GM12875 (cell line): ENCODE results near the gene KIAA1549.

Experiments used
- H3K4me3 ChIP-seq: one replicate; pipeline ENCODE4 v1.5.1; 2011; ENCODE audit warnings: low read depth, low read length, control low read depth
- CTCF ChIP-seq: IDR thresholded peaks from 2 replicates; pipeline ENCODE4 v1.5.1; 2011; ENCODE audit warnings: low read depth, mild to moderate bottlenecking, control low read depth, inconsistent platforms, low read length, moderate library complexity, borderline replicate concordance; ENCODE audit not compliant: insufficient read depth

KIAA1549 gene

GRCh38 chr7:138868711-138869110 lies 112.5 kb downstream of the KIAA1549 start:
- H3K4me3 ChIP-seq = no peak overlapping the region
- TF ChIP-seq CTCF = no peak

GRCh38 chr7:138867744-138868143 lies 113.4 kb downstream of the KIAA1549 start:
- H3K4me3 ChIP-seq = no peak overlapping the region
- no peak for TF ChIP-seq CTCF

GRCh38 chr7:138866353-138866752 lies 114.8 kb downstream of the KIAA1549 start:
- TF ChIP-seq CTCF = no peak

GRCh38 chr7:138865843-138866242 lies 115.3 kb downstream of the KIAA1549 start:
- H3K4me3 ChIP-seq = no peak overlapping the region
- TF ChIP-seq CTCF = peak; percentile 40; the same call in 1 of the 2 replicates

More at GRCh38 chr7:138866353-138866752, 114.8 kb downstream of the KIAA1549 start:
- H3K4me3 ChIP-seq = no peak overlapping the region

GRCh38 chr7:138864667-138865066 lies 116.5 kb downstream of the KIAA1549 start:
- TF ChIP-seq CTCF = no peak
- no peak overlapping the region for H3K4me3 ChIP-seq

- TF ChIP-seq CTCF = no peak
- H3K4me3 ChIP-seq = no peak overlapping the region
Observed at GRCh38 chr7:138863931-138864330, 117.3 kb downstream of the KIAA1549 start.

- TF ChIP-seq CTCF = no peak
Observed at GRCh38 chr7:138861051-138861450, 120.1 kb downstream of the KIAA1549 start.

More at GRCh38 chr7:138861051-138861450, 120.1 kb downstream of the KIAA1549 start:
- H3K4me3 ChIP-seq = no peak overlapping the region
